Kidney epithelial cell (primary cell): Measurements from ENCODE around the gene RASSF5. TPM values are rescaled to one million over a fixed set of nuclear protein-coding genes. Genes with fewer than 3 reads are reported as not detected.
A peak's percentile ranks its signal among the peaks of the same experiment; 100 is the strongest.
"Not testable (repeated sequence)": the region's sequence is repeated elsewhere in the genome, so short reads cannot be mapped to it uniquely, and the experiment has no call there.

Experiments used
- DNase-seq: peaks from one replicate; pipeline ENCODE4 v3.0.0-alpha.2; 2010; ENCODE audit warnings: low read depth
- H3K27me3 ChIP-seq: 2 replicates; pipeline ENCODE4 v1.6.0; 2011; ENCODE audit warnings: low read length; ENCODE audit not compliant: control insufficient read depth, insufficient read depth
- H3K36me3 ChIP-seq: 2 replicates; pipeline ENCODE4 v1.5.1; 2011; ENCODE audit warnings: low read length; ENCODE audit not compliant: control insufficient read depth, insufficient read depth
- H3K4me3 ChIP-seq: 2 replicates; pipeline ENCODE4 v1.5.1; 2011; ENCODE audit warnings: low read depth, mild to moderate bottlenecking, control low read depth, low read length
- CTCF ChIP-seq: IDR thresholded peaks from 2 replicates; pipeline ENCODE4 v1.5.1; 2011; ENCODE audit warnings: mild to moderate bottlenecking, moderate library complexity, low read length, control low read depth, inconsistent platforms; ENCODE audit not compliant: insufficient read depth, poor library complexity, severe bottlenecking
- total RNA-seq: library from RNA; depleted of rRNA; stranded (reverse); fragments of >200 nt; gene quantifications from 2 replicates; pipeline ENCODE4 v1.2.3, GENCODE V29; 2015

RASSF5 gene
- total RNA-seq, 1 donor from 2014 or later, result 4.2 TPM

- H3K4me3 ChIP-seq, result no peak overlapping the region
- no peak for TF ChIP-seq CTCF
- DNase-seq, result no peak
- H3K36me3 ChIP-seq, result no peaks in the 10 kb centered on the region
- H3K27me3 ChIP-seq, result no peaks in the 10 kb centered on the region
These were observed 102.1 kb downstream of the RASSF5 start for GRCh38 chr1:206609229-206609991.

GRCh38 chr1:206612129-206612876 lies 105.0 kb downstream of the RASSF5 start, which contains the start of gene EIF2D:
TSS of gene EIF2D (minus strand) at chr1:206612465. CDS start at chr1:206612342, 123 bp downstream.
- TF ChIP-seq CTCF, result peak; percentile 74
- DNase-seq, result peak; percentile 54

GRCh38 chr1:206626396-206626795 lies 119.1 kb downstream of the RASSF5 start:
- not testable (repeated sequence) for H3K4me3 ChIP-seq, H3K36me3 ChIP-seq, DNase-seq, H3K27me3 ChIP-seq

More at GRCh38 chr1:206612129-206612876, 105.0 kb downstream of the RASSF5 start, which contains the start of gene EIF2D:
- Histone ChIP-seq H3K27me3 (no peaks in the 10 kb centered on the region), H3K4me3 (peak within 1 kb of the TSS; percentile 75), H3K36me3 (no peaks in the 10 kb centered on the region)

- no peaks in the 10 kb centered on the region for H3K36me3 ChIP-seq
- DNase-seq, result no peak
- no peaks in the 10 kb centered on the region for H3K27me3 ChIP-seq
- no peak overlapping the region for H3K4me3 ChIP-seq
- no peak for TF ChIP-seq CTCF
These were observed 121.6 kb downstream of the RASSF5 start for GRCh38 chr1:206628916-206629315.

- Histone ChIP-seq H3K4me3 (no peak overlapping the region), H3K27me3 (no peaks in the 10 kb centered on the region), H3K36me3 (no peaks in the 10 kb centered on the region)
- peak; percentile 62 for TF ChIP-seq CTCF
- DNase-seq, result peak; percentile 56
These were observed 123.8 kb downstream of the RASSF5 start for GRCh38 chr1:206631085-206631509.

GRCh38 chr1:206633708-206634121 lies 126.4 kb downstream of the RASSF5 start:
- no peak for TF ChIP-seq CTCF
- peak; percentile 74 for DNase-seq
- H3K36me3 ChIP-seq, result no peaks in the 10 kb centered on the region
- H3K27me3 ChIP-seq, result no peaks in the 10 kb centered on the region
- H3K4me3 ChIP-seq, result no peak overlapping the region
